Gastrocnemius medialis (tissue), 4 donors: ENCODE measurements around the gene HIPK2. TPM values are rescaled to one million over a fixed set of nuclear protein-coding genes. Genes with fewer than 3 reads are reported as not detected.

Experiments
- ATAC-seq, 2 donors: fragments of 150-250 bp; one replicate each; pipeline ENCODE4 v1.9.1; 2016
- DNase-seq, 2 donors: peaks; one replicate each; pipeline ENCODE4 v3.0.0-alpha.2; 2019
- H3K27ac ChIP-seq, 4 donors: fragments of 200-600 bp; sonication (generic); 1 replicate in 1 of 4; 2 replicates in 3 of 4; pipeline ENCODE4 v1.5.1; 2016 to 2018; ENCODE audit warnings: mild to moderate bottlenecking in 2 of 4, moderate library complexity in 1 of 4
- H3K27me3 ChIP-seq, 3 donors: fragments of 200-600 bp; sonication (generic) in 2 of 3; 1 replicate in 1 of 3; 2 replicates in 2 of 3; pipeline versions ENCODE4 v1.5.1 to v1.6.0; 2016 to 2019; ENCODE audit warnings: mild to moderate bottlenecking in 1 of 3, moderate library complexity in 1 of 3
- H3K36me3 ChIP-seq, 2 donors: fragments of 200-600 bp; sonication (generic) in 1 of 2; one replicate each; pipeline ENCODE4 v1.5.1; 2017 to 2018
- H3K4me1 ChIP-seq, 2 donors: fragments of 200-600 bp; sonication (generic) in 1 of 2; one replicate each; pipeline ENCODE4 v1.5.1; 2016 to 2017; ENCODE audit warnings: mild to moderate bottlenecking in 2 of 2
- H3K4me3 ChIP-seq, 4 donors: fragments of 200-600 bp; sonication (generic) in 3 of 4; 1 replicate in 1 of 4; 2 replicates in 3 of 4; pipeline ENCODE4 v1.5.1; 2016 to 2019; ENCODE audit warnings: mild to moderate bottlenecking in 2 of 4
- H3K9me3 ChIP-seq, 3 donors: fragments of 200-600 bp; sonication (generic) in 2 of 3; 1 replicate in 1 of 3; 2 replicates in 2 of 3; pipeline ENCODE4 v1.5.1; 2016 to 2019
- CTCF ChIP-seq, 5 experiments: fragments of 450-650 bp in 3 of 5; fragments of 200-600 bp in 2 of 5; sonication (generic) in 2 of 5; IDR thresholded peaks in 4 of 5; conservative IDR thresholded peaks in 1 of 5; 1 replicate in 4 of 5; 2 replicates in 1 of 5; pipeline ENCODE4 v1.5.1; 2016 to 2019; ENCODE audit warnings: antibody characterized with exemption in 5 of 5, mild to moderate bottlenecking in 3 of 5, moderate library complexity in 3 of 5
- POLR2A ChIP-seq, 2 donors: fragments of 450-650 bp; IDR thresholded peaks; one replicate each; pipeline ENCODE4 v1.6.1; 2017; ENCODE audit warnings: antibody characterized with exemption in 2 of 2, mild to moderate bottlenecking in 2 of 2, moderate library complexity in 2 of 2
- in situ Hi-C, 4 donors: fragments of 200-750 bp; cut with MboI; loops; one replicate each; pipeline versions ENCODE4 v1.15.0 to v1.8.0; 2017; ENCODE audit warnings: low sequenced_read_pairs in 4 of 4
- intact Hi-C: fragments of 100-400 bp; cut with DNase I; formaldehyde crosslinking; loops from one replicate; pipeline ENCODE4 v1.15.1; 2023; ENCODE audit warnings: low total_unique reads
- total RNA-seq, 4 donors: library from RNA; depleted of rRNA; stranded (reverse); fragments of >200 nt; gene quantifications; one replicate each; pipeline versions ENCODE4 v1.1.0 to v1.2.3, GENCODE V29; 2016

HIPK2 gene
- total RNA-seq, 4 donors from 2014 or later = 30.5 to 77.4 (median 58.9) TPM

- DNase-seq (no peak), ATAC-seq (no peak)
- H3K27ac ChIP-seq = peak overlapping the region; percentile 42 to 78 (median 74)
- TF ChIP-seq POLR2A (IDR thresholded peaks at IDR 0.05) (no peak), CTCF (IDR thresholded peaks at IDR 0.05 in 4 of 5, conservative IDR thresholded peaks at IDR 0.05 in 1 of 5) (no peak)
- intact Hi-C loops = loop anchor here (1.0 to 5.0 kb wide), 4 partner anchors 86 to 356 kb away; no protein-coding TSS in a partner anchor
- in situ Hi-C loops = loop anchor here (5.0 to 10.0 kb wide), 5 partner anchors 118 to 358 kb away; partner anchors contain the start of genes TBXAS1 (in 3 of the 4) and HIPK2 (in 1 of the 4)
- H3K27me3 ChIP-seq = no peaks in the 10 kb centered on the region
- H3K4me1 ChIP-seq = peaks cover 25 to 33% of the 10 kb centered on the region in 2 donors
- H3K4me3 ChIP-seq = no peak overlapping the region
- H3K9me3 ChIP-seq = no peaks in the 10 kb centered on the region
- H3K36me3 ChIP-seq = no peaks in the 10 kb centered on the region
These were observed 131.2 kb downstream of the HIPK2 start for GRCh38 chr7:139646566-139646965.

DNA sequence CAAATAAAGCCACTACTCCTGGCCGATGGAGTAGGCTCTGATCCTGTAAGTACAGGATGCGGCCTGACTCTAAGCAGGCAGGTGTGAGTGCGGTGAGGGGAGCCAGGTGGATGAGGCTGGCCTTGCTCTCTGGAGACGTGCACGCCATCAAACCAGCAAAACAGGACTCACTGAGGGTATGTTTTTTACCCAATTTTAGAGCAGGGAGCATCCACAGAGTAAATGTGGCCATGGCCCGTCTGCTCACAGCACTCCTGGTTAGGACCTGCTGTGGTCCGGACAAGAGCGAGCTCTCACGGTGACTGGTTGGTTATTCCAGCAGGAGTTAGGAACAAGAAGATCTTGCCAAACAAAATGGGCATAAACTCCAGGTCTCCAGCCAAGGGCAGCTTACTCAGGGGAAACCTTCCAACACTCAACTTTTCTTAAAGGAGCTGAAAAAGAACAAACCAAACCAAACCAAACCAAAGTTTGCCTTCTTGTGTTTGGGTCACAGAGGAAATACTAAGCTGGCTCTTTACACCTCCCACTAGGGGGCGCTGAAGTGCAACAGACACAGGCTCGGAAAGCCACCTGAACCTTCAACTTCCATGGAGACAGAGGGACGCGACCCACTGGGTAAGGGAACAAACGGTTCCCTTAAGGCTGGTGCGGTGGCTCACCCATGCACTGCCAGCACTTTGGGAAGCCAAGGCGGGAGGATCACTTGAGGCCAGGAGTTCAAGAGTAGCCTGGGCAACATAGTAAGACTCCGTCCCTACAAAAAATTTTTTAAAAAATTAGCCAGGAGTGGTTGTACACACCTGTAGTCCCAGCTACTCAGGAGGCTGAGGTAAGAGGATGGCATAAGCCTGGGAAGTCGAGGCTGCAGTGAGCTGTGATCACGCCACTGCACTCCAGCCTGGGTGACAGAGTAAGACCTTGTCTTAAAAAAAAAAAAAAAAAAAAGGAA lies 131.9 kb downstream of the HIPK2 start:
- in situ Hi-C loops (loop anchor here (5.0 to 10.0 kb wide), 5 partner anchors 119 to 359 kb away; partner anchors contain the start of genes TBXAS1 (in 3 of the 4) and HIPK2 (in 1 of the 4)), intact Hi-C loops (loop anchor here (1.0 to 5.0 kb wide), 4 partner anchors 86 to 356 kb away; no protein-coding TSS in a partner anchor)
- no peaks in the 10 kb centered on the region for H3K36me3 ChIP-seq
- H3K27me3 ChIP-seq = no peaks in the 10 kb centered on the region
- peak overlapping the region in 3 of 4 donors; percentile 72 to 78 (median 77) for H3K27ac ChIP-seq
- TF ChIP-seq POLR2A (IDR thresholded peaks at IDR 0.05) = no peak
- peak; percentile 87 to 94 (median 93) for TF ChIP-seq CTCF (IDR thresholded peaks at IDR 0.05 in 4 of 5, conservative IDR thresholded peaks at IDR 0.05 in 1 of 5)
- peaks cover 23 to 31% of the 10 kb centered on the region in 2 donors for H3K4me1 ChIP-seq
- no peak overlapping the region for H3K4me3 ChIP-seq
- ATAC-seq (peak; percentile 75 to 89), DNase-seq (peak; percentile 72 to 80)
- H3K9me3 ChIP-seq = no peaks in the 10 kb centered on the region

DNA sequence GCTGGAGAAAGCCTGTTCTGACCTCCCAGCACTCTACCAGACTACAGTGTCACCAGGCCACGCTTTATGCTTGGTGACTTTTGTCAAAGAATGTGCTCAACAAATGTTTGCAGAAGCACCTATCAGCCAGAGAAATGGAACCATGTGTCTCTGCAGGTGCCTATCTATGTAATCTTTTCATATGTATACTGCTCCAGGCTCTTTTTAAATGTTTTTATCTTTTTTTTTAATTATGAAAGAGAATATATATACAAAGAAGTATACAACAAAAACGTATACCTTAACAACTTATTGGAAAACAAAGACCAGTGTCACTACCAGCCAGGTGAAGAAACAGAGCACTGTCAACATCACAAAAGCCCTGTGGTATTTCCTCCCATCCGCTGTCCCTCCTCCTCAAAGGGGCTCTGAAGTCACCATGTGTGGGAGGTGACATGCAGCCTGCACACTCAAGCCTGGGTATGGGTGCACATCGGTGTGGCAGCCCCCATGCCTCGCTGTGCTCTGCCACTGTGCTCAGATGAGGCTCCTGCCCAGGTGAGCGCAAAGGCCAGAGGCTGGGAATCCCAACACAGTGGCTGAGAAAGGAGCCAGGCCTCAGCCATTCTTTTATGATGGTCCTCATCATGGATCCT lies 133.7 kb downstream of the HIPK2 start:
- H3K27ac ChIP-seq = no peak overlapping the region
- ATAC-seq (no peak), DNase-seq (no peak)
- peaks cover 7 to 14% of the 10 kb centered on the region in 2 donors for H3K4me1 ChIP-seq
- H3K9me3 ChIP-seq = no peaks in the 10 kb centered on the region
- no peaks in the 10 kb centered on the region for H3K36me3 ChIP-seq
- in situ Hi-C loops (loop anchor here (5.0 to 10.0 kb wide), 5 partner anchors 121 to 361 kb away; partner anchors contain the start of genes TBXAS1 (in 3 of the 4) and HIPK2 (in 1 of the 4)), intact Hi-C loops (no loop called here)
- TF ChIP-seq CTCF (IDR thresholded peaks at IDR 0.05 in 4 of 5, conservative IDR thresholded peaks at IDR 0.05 in 1 of 5) = no peak
- TF ChIP-seq POLR2A (IDR thresholded peaks at IDR 0.05) = no peak
- no peaks in the 10 kb centered on the region for H3K27me3 ChIP-seq
- no peak overlapping the region for H3K4me3 ChIP-seq

- DNase-seq (no peak), ATAC-seq (no peak)
- Histone ChIP-seq H3K4me1 (peaks cover 6 to 14% of the 10 kb centered on the region in 2 donors), H3K36me3 (no peaks in the 10 kb centered on the region), H3K27me3 (no peaks in the 10 kb centered on the region), H3K4me3 (no peak overlapping the region), H3K27ac (no peak overlapping the region), H3K9me3 (no peaks in the 10 kb centered on the region)
- intact Hi-C loops = no loop called here
- in situ Hi-C loops = loop anchor here (5.0 to 10.0 kb wide), 5 partner anchors 123 to 363 kb away; partner anchors contain the start of genes TBXAS1 (in 3 of the 4) and HIPK2 (in 1 of the 4)
- TF ChIP-seq POLR2A (IDR thresholded peaks at IDR 0.05) (no peak), CTCF (IDR thresholded peaks at IDR 0.05 in 4 of 5, conservative IDR thresholded peaks at IDR 0.05 in 1 of 5) (no peak)
These were observed 135.5 kb downstream of the HIPK2 start for GRCh38 chr7:139642283-139642682.
